ENCODE data around the gene MRI1.

The MRI1 gene

DNA sequence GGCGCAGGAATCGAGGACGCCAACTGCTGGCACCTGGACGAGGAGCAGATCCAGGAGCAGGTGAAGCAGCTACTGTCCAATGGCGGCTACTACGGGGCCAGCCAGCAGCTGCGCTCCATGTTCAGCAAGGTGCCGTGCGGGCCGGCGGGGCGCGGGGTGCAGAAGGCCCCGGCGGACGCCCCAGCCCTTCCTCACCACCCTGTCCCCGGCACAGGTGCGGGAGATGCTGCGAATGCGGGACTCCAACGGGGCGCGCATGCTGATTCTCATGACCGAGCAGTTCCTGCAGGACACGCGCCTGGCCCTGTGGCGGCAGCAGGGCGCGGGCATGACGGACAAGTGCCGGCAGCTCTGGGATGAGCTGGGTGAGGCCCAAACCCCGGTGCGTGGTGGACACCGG lies 44.5 kb downstream of the MRI1 start:
- in situ Hi-C loops (cut with HindIII; ENCODE audit: low pct_ligation_motif_present, low pct_unique_long_range_greater_than_20kb, low sequenced_read_pairs) = no loop called here
- DNase-seq = no peak

DNA sequence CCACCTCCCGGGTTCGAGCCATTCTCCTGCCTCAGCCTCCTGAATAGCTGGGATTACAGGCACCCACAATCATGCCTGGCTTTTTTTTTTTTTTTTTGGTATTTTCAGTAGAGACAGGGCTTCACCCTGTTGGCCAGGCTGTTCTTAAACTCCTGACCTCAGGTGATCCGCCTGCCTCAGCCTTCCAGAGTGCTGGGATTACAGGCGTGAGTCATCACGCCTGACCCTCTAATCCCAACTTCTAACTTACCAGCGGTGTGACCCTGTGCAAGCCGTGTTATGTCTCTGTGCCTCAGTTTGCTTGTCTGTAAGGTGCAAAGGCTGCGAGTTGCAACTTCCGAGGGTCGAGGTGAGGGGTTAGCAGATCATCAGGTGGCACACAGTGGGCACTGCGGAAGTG lies 48.2 kb downstream of the MRI1 start:
- no peak for DNase-seq
- in situ Hi-C loops (cut with HindIII; ENCODE audit: low pct_ligation_motif_present, low pct_unique_long_range_greater_than_20kb, low sequenced_read_pairs) = no loop called here

DNA sequence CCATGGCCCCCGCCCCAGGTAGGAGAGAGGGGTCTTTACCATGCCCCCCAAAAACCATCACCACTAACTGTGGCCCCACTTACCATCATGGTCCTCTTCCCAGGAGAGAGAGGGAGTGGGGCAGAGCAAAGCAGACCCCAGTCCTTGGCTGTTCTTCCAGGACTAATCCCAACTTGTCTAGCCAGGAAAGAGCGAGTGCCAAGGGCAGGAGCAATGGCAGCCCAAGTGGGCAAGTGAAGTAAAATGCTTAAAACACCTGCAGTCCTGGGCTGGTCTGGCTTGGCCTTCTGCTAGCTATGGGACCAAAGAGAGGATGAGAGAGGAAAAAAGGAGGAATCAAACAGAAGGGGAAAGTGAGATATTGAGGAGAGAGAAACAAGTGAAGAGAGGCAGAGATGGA lies 48.8 kb downstream of the MRI1 start:
- in situ Hi-C loops (cut with HindIII; ENCODE audit: low pct_ligation_motif_present, low pct_unique_long_range_greater_than_20kb, low sequenced_read_pairs) = no loop called here
- no peak for DNase-seq

DNA sequence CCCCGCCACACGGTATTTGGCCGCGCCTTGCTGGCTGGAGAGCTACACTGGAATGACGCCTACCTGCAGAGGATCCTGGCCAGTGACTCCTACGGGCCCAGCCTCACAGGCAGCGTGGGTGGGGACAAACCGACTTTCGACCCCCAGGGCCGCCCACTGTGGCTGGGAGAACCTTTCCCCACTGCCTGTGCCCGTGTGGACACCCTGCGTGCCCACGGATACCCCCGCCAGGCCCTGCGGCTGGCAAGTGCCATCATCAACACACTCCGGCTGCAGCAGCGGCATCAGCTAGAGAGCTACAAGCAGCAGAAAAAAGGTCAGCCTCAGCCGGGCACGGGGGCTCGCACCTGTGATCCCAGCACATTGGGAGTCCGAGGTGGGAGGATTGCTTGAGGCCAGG lies 50.2 kb downstream of the MRI1 start:
- in situ Hi-C loops (cut with HindIII; ENCODE audit: low pct_ligation_motif_present, low pct_unique_long_range_greater_than_20kb, low sequenced_read_pairs) = no loop called here

DNA sequence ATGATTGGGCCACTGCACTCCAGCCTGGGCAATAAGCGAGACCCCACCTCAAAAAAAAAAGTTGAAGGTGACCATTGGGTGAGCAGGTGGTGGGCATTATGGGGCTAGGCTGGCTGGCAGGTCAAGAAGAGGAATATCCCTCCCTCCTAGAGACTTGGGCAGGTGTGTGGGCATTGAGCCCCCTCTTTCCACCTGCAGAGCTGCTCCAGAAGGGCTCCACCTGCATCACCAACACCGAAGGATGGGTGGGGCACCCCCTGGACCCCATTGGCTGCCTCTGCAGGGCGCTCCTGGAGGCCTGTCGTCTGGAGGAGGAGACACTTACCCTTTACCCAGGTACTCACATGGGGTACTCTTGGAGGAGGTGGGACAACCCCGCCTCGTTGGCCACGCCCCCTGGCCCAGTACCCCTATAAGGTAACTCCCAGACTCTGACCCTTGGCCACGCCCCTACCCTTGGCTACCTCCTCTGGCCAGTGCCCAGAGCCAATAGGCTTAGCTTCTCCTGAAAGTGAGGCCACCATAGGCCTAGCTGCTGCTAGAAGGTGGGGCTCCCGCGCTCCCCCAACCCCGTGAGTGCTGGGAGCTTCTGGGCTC lies 52.8 kb downstream of the MRI1 start:
- in situ Hi-C loops (cut with HindIII; ENCODE audit: low pct_ligation_motif_present, low pct_unique_long_range_greater_than_20kb, low sequenced_read_pairs) = no loop called here

More for the DNA sequence above, 50.2 kb downstream of the MRI1 start:
- DNase-seq = no peak

DNA sequence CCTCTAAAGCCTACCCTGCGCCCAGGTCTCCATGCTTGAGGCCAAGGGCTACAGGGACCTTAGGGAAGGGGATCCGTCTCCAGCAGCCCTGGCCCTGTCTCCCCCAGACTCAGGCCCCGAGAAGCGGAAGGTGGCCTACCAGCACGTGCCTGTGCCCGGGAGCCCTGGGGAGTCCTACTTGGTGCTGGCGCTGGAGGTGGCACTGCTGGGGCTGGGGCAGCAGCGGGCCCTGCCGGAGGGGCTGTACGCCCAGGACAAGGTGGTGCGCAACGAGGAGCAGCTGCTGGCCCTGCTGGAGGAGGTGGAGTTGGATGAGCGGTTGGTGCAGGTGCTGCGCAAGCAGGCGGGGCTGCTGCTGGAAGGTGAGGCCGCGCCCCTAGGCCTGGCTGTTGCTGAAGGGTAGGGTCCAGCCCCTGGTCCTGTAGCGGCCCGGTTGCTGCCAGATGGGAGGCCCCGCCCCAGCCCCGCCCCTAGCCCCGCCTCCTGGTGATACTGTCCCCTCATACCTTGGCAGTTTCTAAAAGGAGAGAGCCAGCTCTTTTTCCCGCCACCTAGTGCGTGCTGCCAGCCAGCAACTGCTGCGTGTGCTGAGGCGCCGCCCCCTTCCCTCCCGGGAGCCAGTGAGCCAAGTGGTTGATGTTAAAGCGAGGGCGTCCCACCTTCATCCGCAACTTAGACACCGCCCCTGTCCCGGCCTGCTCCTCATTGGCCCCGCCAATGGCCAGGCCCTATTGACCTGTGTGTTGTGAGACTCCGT lies 53.5 kb downstream of the MRI1 start:
- in situ Hi-C loops (cut with HindIII; ENCODE audit: low pct_ligation_motif_present, low pct_unique_long_range_greater_than_20kb, low sequenced_read_pairs) = no loop called here

More for the DNA sequence above, 52.8 kb downstream of the MRI1 start:
- no peak for DNase-seq

DNA sequence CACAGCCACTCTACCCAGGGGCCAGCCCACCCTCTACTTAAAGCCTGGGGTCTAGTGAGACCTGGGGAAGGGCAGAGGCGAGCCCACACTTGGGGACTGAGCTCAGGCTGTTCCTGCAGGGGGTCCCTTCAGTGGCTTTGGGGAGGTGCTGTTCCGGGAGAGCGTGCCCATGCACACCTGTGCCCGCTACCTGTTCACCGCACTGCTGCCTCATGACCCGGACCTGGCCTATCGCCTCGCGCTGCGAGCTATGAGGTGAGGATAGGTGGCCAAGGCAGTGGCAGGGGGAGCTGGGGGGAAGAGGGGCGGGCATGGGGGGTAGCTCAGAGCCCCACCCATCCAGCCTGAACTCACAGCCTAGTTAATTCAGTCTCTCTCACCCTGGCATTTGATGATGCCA lies 54.9 kb downstream of the MRI1 start:
- DNase-seq = no peak
- in situ Hi-C loops (cut with HindIII; ENCODE audit: low pct_ligation_motif_present, low pct_unique_long_range_greater_than_20kb, low sequenced_read_pairs) = no loop called here

More for the DNA sequence above, 53.5 kb downstream of the MRI1 start:
- no peak for DNase-seq

DNA sequence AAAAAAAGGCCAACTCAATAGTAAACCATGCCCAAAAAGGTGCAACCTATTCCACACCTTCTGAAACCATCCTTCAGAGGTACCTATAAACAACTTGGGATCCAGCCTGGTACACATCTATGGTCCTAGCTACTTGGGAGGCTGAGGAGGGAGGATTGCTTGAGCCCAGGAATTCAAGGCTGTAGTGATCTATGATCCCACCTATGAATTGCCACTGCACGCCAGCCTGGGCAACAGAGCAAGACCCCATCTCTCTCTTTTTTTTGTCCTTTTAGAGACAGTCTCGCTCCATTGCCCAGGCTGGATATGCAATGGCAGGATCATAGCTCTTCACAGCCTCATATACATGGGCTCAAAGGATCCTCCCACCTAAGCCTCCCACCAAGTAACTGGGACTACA lies 57.0 kb downstream of the MRI1 start:
- no peak for DNase-seq
- in situ Hi-C loops (cut with HindIII; ENCODE audit: low pct_ligation_motif_present, low pct_unique_long_range_greater_than_20kb, low sequenced_read_pairs) = no loop called here

DNA sequence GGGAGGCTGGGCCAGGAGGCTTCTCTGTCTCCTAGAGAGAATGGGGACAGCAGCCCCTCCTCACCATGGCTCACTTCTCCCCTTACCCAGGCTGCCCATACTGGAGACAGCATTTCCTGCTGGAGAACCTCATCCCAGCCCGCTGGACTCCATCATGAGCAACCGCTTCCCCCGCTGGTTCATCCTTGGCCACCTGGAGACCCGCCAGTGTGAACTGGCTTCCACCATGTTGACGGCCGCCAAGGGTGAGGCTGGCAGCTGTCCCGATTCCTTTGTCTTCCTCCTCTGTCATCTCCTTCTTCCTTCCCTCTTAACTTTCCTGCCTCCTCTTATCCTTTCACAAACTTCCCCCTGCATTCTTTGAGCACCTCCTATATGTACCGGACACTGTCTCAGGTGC lies 58.9 kb downstream of the MRI1 start:
- in situ Hi-C loops (cut with HindIII; ENCODE audit: low pct_ligation_motif_present, low pct_unique_long_range_greater_than_20kb, low sequenced_read_pairs) = no loop called here
- DNase-seq = no peak

Data from ACHN (cell line).